Measurements from ENCODE around the gene TSPAN18. TPM values are rescaled to one million over a fixed set of nuclear protein-coding genes. Genes with fewer than 3 reads are reported as not detected.

The TSPAN18 gene
- total RNA-seq, 1 donor from 2014 or later: 31.7 TPM

DNA sequence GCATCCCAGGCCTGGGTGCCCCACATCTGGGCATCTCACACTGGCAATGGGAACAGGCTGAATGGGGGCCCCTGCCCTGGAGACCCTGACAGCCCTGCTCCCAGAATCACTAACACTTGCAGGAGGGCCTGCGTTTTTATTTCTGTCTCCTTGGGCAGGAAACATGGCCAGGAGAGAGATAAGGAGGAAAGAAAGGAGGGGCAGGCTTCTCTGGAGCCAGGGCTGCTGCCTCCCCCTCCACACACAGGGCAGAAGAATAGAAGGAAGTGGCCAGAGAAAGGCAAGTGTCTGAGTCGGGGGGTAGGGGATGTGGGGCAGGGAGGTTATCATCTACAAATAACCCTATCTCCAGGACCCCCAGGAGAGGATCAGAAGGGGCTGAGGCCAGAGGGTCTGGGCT, 25.5 kb upstream of the TSPAN18 start:
- H4K20me1 ChIP-seq (ENCODE audit: insufficient read depth, low read length): no peaks in the 10 kb centered on the region
- peaks cover 6% of the 10 kb centered on the region for H3K27me3 ChIP-seq (ENCODE audit: insufficient read depth, low read length)
- no peaks in the 10 kb centered on the region for H3K79me2 ChIP-seq (ENCODE audit: insufficient read depth, low read length)
- FAIRE-seq (no peak), DNase-seq (ENCODE audit: low read depth) (no peak)
- H3K4me3 ChIP-seq (ENCODE audit: insufficient read depth, low read depth, low read length): no peak overlapping the region
- Mint-ChIP-seq H3K27me3 (ENCODE audit: low read depth, unreplicated experiment) (peaks cover 47% of the 10 kb centered on the region), H3K4me3 (ENCODE audit: unreplicated experiment) (no peak overlapping the region), H3K27ac (ENCODE audit: unreplicated experiment) (no peak overlapping the region), H3K4me1 (ENCODE audit: low read depth, unreplicated experiment) (peaks cover 8% of the 10 kb centered on the region), H3K9me3 (ENCODE audit: unreplicated experiment) (peaks cover 3% of the 10 kb centered on the region), H3K36me3 (ENCODE audit: low read depth, unreplicated experiment) (no peaks in the 10 kb centered on the region)
- no peaks in the 10 kb centered on the region for H3K36me3 ChIP-seq (ENCODE audit: insufficient read depth, low read length)
- H3K9me3 ChIP-seq (ENCODE audit: insufficient read depth, low read depth, low read length): peaks cover 3% of the 10 kb centered on the region
- H3K4me2 ChIP-seq (ENCODE audit: low read length): no peak overlapping the region
- H3K9ac ChIP-seq (ENCODE audit: low read length): no peak overlapping the region
- no peak overlapping the region for H3K27ac ChIP-seq (ENCODE audit: low read depth, low read length)
- H3K4me1 ChIP-seq (ENCODE audit: insufficient read depth, low read length): no peaks in the 10 kb centered on the region
- TF ChIP-seq, protein P1, sequence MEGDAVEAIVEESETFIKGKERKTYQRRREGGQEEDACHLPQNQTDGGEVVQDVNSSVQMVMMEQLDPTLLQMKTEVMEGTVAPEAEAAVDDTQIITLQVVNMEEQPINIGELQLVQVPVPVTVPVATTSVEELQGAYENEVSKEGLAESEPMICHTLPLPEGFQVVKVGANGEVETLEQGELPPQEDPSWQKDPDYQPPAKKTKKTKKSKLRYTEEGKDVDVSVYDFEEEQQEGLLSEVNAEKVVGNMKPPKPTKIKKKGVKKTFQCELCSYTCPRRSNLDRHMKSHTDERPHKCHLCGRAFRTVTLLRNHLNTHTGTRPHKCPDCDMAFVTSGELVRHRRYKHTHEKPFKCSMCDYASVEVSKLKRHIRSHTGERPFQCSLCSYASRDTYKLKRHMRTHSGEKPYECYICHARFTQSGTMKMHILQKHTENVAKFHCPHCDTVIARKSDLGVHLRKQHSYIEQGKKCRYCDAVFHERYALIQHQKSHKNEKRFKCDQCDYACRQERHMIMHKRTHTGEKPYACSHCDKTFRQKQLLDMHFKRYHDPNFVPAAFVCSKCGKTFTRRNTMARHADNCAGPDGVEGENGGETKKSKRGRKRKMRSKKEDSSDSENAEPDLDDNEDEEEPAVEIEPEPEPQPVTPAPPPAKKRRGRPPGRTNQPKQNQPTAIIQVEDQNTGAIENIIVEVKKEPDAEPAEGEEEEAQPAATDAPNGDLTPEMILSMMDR (IDR thresholded peaks at IDR 0.05; ENCODE audit: insufficient read depth, low read depth, low read length): no peak
- TF ChIP-seq EZH2 (IDR thresholded peaks at IDR 0.05; ENCODE audit: insufficient read depth, low read length): no peak
- H2AFZ ChIP-seq (ENCODE audit: low read depth, low read length): no peak overlapping the region

DNA sequence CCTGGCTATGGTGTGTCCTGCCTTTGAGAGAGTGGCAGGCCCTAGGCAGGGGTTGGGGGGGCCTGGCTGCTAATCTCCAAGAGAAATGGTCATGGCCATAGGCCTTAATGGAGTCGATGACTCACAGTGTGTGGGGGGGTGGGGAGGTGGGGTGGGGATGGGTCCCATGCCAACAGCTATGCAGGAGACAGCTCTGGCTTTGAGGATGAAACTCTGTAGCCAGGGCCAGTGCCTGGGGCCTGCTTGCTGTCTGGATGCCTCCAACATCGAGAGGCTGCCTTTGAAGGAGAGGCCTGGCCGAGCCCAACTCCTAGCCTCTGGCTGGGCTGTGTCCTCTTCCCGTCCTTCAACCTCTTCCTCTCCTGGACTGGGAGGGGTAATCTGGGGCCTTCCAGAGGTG, 23.9 kb upstream of the TSPAN18 start:
- Histone ChIP-seq H3K27me3 (ENCODE audit: insufficient read depth, low read length) (peaks cover 6% of the 10 kb centered on the region), H3K79me2 (ENCODE audit: insufficient read depth, low read length) (no peaks in the 10 kb centered on the region), H3K36me3 (ENCODE audit: insufficient read depth, low read length) (no peaks in the 10 kb centered on the region), H3K4me2 (ENCODE audit: low read length) (no peak overlapping the region), H2AFZ (ENCODE audit: low read depth, low read length) (no peak overlapping the region), H3K9me3 (ENCODE audit: insufficient read depth, low read depth, low read length) (peaks cover 3% of the 10 kb centered on the region), H3K4me1 (ENCODE audit: insufficient read depth, low read length) (no peaks in the 10 kb centered on the region), H3K4me3 (ENCODE audit: insufficient read depth, low read depth, low read length) (no peak overlapping the region), H3K9ac (ENCODE audit: low read length) (no peak overlapping the region), H3K27ac (ENCODE audit: low read depth, low read length) (no peak overlapping the region), H4K20me1 (ENCODE audit: insufficient read depth, low read length) (no peaks in the 10 kb centered on the region)
- Mint-ChIP-seq H3K9me3 (ENCODE audit: unreplicated experiment) (peaks cover 5% of the 10 kb centered on the region), H3K36me3 (ENCODE audit: low read depth, unreplicated experiment) (no peaks in the 10 kb centered on the region), H3K4me1 (ENCODE audit: low read depth, unreplicated experiment) (peaks cover 8% of the 10 kb centered on the region), H3K27me3 (ENCODE audit: low read depth, unreplicated experiment) (peaks cover 49% of the 10 kb centered on the region), H3K4me3 (ENCODE audit: unreplicated experiment) (no peak overlapping the region), H3K27ac (ENCODE audit: unreplicated experiment) (no peak overlapping the region)
- no peak for FAIRE-seq
- TF ChIP-seq EZH2 (IDR thresholded peaks at IDR 0.05; ENCODE audit: insufficient read depth, low read length): no peak
- TF ChIP-seq, protein P1 (IDR thresholded peaks at IDR 0.05; ENCODE audit: insufficient read depth, low read depth, low read length): no peak
- DNase-seq (ENCODE audit: low read depth): no peak

- H3K79me2 ChIP-seq (ENCODE audit: insufficient read depth, low read length): no peaks in the 10 kb centered on the region
- peaks cover 8% of the 10 kb centered on the region for H3K9me3 Mint-ChIP-seq (ENCODE audit: unreplicated experiment)
- no peaks in the 10 kb centered on the region for H3K36me3 Mint-ChIP-seq (ENCODE audit: low read depth, unreplicated experiment)
- H3K4me3 Mint-ChIP-seq (ENCODE audit: unreplicated experiment): no peak overlapping the region
- H3K4me3 ChIP-seq (ENCODE audit: insufficient read depth, low read depth, low read length): no peak overlapping the region
- TF ChIP-seq EZH2 (IDR thresholded peaks at IDR 0.05; ENCODE audit: insufficient read depth, low read length): no peak
- TF ChIP-seq, protein P1 (IDR thresholded peaks at IDR 0.05; ENCODE audit: insufficient read depth, low read depth, low read length): no peak
- H3K4me1 ChIP-seq (ENCODE audit: insufficient read depth, low read length): no peaks in the 10 kb centered on the region
- no peak overlapping the region for H2AFZ ChIP-seq (ENCODE audit: low read depth, low read length)
- DNase-seq (ENCODE audit: low read depth): no peak
- H3K27me3 Mint-ChIP-seq (ENCODE audit: low read depth, unreplicated experiment): peaks cover 29% of the 10 kb centered on the region
- no peak overlapping the region for H3K9ac ChIP-seq (ENCODE audit: low read length)
- peaks cover 18% of the 10 kb centered on the region for H3K4me1 Mint-ChIP-seq (ENCODE audit: low read depth, unreplicated experiment)
- H3K27me3 ChIP-seq (ENCODE audit: insufficient read depth, low read length): peaks cover 13% of the 10 kb centered on the region
- no peaks in the 10 kb centered on the region for H3K36me3 ChIP-seq (ENCODE audit: insufficient read depth, low read length)
- FAIRE-seq: no peak
- H3K27ac ChIP-seq (ENCODE audit: low read depth, low read length): no peak overlapping the region
- no peak overlapping the region for H3K4me2 ChIP-seq (ENCODE audit: low read length)
- H3K9me3 ChIP-seq (ENCODE audit: insufficient read depth, low read depth, low read length): peaks cover 3% of the 10 kb centered on the region
- no peak overlapping the region for H3K27ac Mint-ChIP-seq (ENCODE audit: unreplicated experiment)
- no peaks in the 10 kb centered on the region for H4K20me1 ChIP-seq (ENCODE audit: insufficient read depth, low read length)
Measured at GRCh38 chr11:44707094-44707493, 19.7 kb upstream of the TSPAN18 start.
